RKO (cell line): ENCODE results near the gene CKMT2.
A peak's percentile ranks its signal among the peaks of the same experiment; 100 is the strongest.

Experiments used
- DNase-seq: peaks from one replicate; pipeline ENCODE4 v3.0.0-alpha.2; 2016; ENCODE audit warnings: low spot score

The CKMT2 gene

DNA sequence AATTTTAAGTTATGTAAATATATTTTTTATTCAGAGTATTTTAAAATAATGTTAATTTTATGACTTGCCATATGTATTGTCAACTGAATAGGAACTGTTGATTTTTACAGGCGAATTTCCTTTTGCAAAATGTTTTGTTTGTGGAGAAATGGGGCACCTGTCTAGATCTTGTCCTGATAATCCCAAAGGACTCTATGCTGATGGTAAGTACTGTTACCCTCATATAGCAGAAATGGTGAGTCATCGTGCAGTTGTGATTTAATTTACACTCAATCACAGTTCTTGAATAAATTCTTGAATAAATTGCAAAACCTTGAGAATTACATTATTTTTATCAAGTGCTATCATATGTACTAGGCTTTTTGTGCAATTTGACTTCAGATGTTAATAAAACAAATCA is 75.7 kb downstream of the CKMT2 start:
- no peak for DNase-seq

DNA sequence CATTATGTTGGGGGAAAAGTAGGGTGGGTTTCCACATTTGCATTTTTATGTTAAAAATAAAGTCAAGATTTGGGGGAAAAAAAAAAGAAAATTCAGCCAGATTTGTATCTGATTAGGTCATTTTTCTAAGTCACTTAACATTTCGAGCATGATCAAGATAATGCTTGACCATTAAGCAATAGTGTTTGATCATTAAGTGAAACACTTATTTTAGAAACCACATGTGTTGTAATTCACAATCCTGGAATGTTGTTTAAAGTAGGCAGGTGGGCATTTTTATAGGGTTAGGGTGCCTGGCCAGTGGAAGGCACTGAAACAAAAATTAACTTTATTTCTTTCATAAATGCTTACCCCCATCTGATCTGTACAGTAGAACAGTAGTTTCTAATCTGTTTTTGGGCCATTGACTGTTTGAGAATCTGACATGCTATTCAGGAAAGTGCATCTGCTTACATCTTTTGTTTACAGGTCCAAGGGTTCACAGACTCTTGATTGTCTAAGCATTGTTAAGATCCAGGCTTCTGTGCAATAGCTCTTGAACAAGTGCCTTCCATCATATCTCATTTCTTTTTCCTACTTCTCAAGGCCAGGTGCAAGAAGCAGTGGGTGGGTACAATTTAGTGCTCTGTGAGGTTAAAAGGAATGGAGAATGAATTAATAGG is 77.4 kb downstream of the CKMT2 start:
- DNase-seq: no peak

DNA sequence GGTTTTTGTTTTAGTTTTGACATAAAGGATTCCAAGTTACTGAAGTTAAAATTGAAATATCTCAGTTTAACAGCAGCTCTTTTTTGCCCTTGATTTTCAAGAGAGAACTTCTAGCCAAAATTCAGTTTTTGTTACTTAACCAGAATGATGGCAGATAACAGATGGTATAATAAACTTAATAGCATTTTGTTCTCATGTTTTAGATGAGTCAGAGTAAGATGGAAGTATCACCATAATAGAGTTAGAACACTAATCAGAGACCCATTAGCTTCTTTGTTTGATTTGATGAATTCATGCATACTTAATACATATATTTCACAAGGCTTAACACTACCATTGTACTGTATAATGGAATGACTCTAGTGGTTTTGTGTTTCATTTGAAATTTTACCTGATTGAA is 80.2 kb downstream of the CKMT2 start:
- DNase-seq: no peak

DNA sequence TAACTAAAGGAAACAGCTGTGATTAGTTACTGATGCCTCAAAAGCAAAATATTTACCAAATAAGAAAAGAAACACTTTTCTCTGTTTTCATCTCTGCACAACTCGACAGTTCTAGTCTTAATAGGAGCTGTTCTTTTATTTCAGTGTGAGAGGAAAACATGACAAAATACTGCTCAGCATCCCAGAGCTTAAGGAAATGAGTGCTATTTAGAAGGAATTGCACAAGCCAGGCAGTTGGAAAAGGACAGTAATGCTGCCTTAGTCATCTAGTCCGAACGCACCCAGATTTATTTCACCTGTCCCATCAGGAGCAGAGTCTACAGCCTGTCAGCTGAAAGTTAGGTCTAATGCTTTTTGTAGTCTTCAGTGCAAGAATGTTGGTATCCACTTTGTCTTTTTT is 80.6 kb downstream of the CKMT2 start:
- no peak for DNase-seq

DNA sequence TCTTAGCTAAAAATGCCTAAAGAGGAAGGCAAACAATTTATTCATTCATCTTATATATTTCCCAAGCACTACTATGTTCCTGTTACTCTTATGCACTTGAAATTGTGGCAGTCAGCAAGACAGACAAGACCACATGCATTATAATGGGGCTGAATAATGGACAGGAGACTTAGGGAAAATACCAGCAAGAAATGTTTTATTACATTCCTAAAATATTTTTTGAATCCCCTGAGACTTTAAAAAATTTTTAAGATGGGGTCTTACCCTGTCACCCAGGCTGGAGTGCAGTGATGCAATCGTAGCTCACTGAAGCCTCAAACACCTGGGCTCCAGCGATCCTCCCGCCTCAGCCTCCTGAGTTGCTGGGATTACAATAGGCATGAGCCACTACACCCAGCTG is 81.5 kb downstream of the CKMT2 start:
- DNase-seq: no peak

DNA sequence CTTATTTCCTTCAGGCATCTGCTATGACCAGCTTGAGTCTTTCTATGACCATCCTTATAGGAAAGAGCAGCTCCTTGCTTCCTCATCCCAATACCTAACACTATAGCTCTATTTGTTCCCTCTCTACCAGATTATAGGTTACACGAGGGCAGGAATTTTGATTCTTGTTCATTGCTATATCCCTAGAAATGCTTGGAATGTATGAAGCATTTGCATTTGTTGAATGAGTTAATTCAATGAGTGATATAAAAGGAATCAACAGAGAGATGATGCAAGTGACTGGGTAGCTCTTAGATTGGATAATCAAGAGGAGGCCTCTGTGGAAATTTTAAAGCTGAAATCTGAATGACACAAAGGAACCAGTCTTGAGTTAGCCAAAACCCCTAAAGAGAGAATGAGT is 82.2 kb downstream of the CKMT2 start:
- peak; percentile 36 for DNase-seq

DNA sequence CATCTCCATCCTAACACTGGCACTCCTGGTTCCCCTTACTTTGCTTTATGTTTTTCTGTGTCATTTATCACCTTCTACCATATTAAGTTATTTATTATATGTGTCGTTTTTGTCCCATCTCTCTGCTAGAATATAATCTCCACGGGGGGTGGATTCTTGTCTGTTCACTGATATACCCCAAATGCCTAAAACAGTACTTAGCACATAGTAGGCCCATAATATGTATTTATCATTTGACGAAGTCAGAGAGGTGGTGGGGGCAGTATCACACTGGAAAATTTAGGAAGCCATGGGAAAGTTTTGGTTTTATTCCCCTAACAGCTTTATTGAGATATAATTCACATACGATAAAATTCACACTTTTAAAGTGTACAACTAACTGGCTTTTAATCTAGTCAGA is 82.7 kb downstream of the CKMT2 start:
- DNase-seq: no peak
